Body of pancreas (tissue), 4 donors: ENCODE data around the gene TMEM8B.

Source experiments
- CTCF ChIP-seq, 7 experiments: fragments of 450-650 bp in 4 of 7; fragments of 200-600 bp in 3 of 7; sonication (generic) in 3 of 7; IDR thresholded peaks; one replicate each; pipeline ENCODE4 v1.5.1; 2016 to 2019; ENCODE audit warnings: antibody characterized with exemption in 7 of 7
- POLR2A ChIP-seq, 3 donors: fragments of 450-650 bp; IDR thresholded peaks; one replicate each; pipeline ENCODE4 v1.6.1; 2016; ENCODE audit warnings: antibody characterized with exemption in 3 of 3, mild to moderate bottlenecking in 2 of 3

DNA sequence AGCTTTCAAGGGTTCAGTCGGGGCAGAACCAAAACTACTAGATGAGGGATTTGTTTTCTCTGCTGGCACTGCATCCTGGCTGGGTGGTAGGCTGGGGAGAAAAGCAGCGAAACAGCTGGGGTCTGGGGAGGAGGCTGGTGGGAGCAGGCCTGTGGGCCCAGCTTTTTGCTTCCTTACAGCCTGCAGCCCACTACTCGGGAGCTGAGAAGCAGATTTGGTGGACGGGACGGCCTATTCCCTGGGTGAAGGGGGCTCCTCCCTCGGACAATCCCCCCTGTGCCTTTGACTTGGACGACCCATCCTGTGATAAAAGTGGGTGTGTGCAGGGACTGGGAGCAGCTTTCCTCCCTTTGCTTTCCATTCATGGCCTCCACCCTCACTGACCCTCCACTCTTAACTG, 28.5 kb upstream of the TMEM8B start:
- TF ChIP-seq CTCF (IDR thresholded peaks at IDR 0.05) (no peak), POLR2A (IDR thresholded peaks at IDR 0.05) (no peak)
